Neural cell (in vitro differentiated cells): Measurements from ENCODE around the gene LNX1. TPM values are rescaled to one million over a fixed set of nuclear protein-coding genes. Genes with fewer than 3 reads are reported as not detected.

Experiments
- H2AFZ ChIP-seq: fragments of 200-600, 300-800 bp; sonication (generic), shearing (Covaris generic); 2 replicates; pipeline ENCODE4 v1.6.0; 2014; ENCODE audit warnings: low read depth, mild to moderate bottlenecking, antibody characterized with exemption, low read length, moderate library complexity
- H3F3A ChIP-seq: fragments of 200-600 bp; shearing (Covaris generic); 2 replicates; pipeline ENCODE4 v1.6.1; 2016; ENCODE audit warnings: mild to moderate bottlenecking, moderate library complexity, mixed read lengths, antibody characterized with exemption, low read length; ENCODE audit not compliant: insufficient read depth, poor library complexity, severe bottlenecking
- H3K27ac ChIP-seq: fragments of 200-600, 300-800 bp; sonication (generic), shearing (Covaris generic); 2 replicates; pipeline ENCODE4 v1.5.1; 2014; ENCODE audit warnings: mild to moderate bottlenecking, low read length, moderate library complexity
- H3K27me3 ChIP-seq: fragments of 300-800, 200-600 bp; sonication (generic), shearing (Covaris generic); 2 replicates; pipeline ENCODE4 v1.6.0; 2014; ENCODE audit warnings: mild to moderate bottlenecking, low read depth, low read length, moderate library complexity; ENCODE audit not compliant: insufficient read depth
- H3K36me3 ChIP-seq: fragments of 300-800, 200-600 bp; sonication (generic), shearing (Covaris generic); 2 replicates; pipeline ENCODE4 v1.5.1; 2014; ENCODE audit warnings: mild to moderate bottlenecking, antibody characterized with exemption, low read length, moderate library complexity; ENCODE audit not compliant: insufficient read depth
- H3K4me2 ChIP-seq: fragments of 300-800, 200-600 bp; sonication (generic), shearing (Covaris generic); 2 replicates; pipeline ENCODE4 v1.6.0; 2014; ENCODE audit warnings: mild to moderate bottlenecking, low read length
- H3K4me3 ChIP-seq: fragments of 300-800, 200-600 bp; sonication (generic), shearing (Covaris generic); 2 replicates; pipeline ENCODE4 v1.5.1; 2014; ENCODE audit warnings: mild to moderate bottlenecking, low read length, moderate library complexity
- H3K79me2 ChIP-seq: fragments of 200-600 bp; shearing (Covaris generic); replicated peaks from 2 replicates; pipeline ENCODE4 v1.6.0; 2014; ENCODE audit warnings: mild to moderate bottlenecking, low read length, moderate library complexity; ENCODE audit not compliant: insufficient read depth
- H3K9ac ChIP-seq: fragments of 300-800, 200-600 bp; sonication (generic), shearing (Covaris generic); 2 replicates; pipeline ENCODE4 v1.6.1; 2016; ENCODE audit warnings: mild to moderate bottlenecking, low read length, mixed read lengths
- H3K9me2 ChIP-seq: fragments of 200-600 bp; shearing (Covaris generic); 2 replicates; pipeline ENCODE4 v1.6.1; 2016; ENCODE audit warnings: mild to moderate bottlenecking, low read length, mixed read lengths; ENCODE audit not compliant: insufficient read depth
- H3K9me3 ChIP-seq: fragments of 200-600, 300-800 bp; sonication (generic), shearing (Covaris generic); 2 replicates; pipeline ENCODE4 v1.6.1; 2016; ENCODE audit warnings: mild to moderate bottlenecking, mixed run types, low read length, moderate library complexity, mixed read lengths
- H4K20me1 ChIP-seq: fragments of 200-600 bp; shearing (Covaris generic); 2 replicates; pipeline ENCODE4 v1.6.1; 2016; ENCODE audit warnings: mild to moderate bottlenecking, mixed run types; ENCODE audit not compliant: insufficient read depth
- CTCF ChIP-seq: fragments of 450-650 bp; IDR thresholded peaks from 2 replicates; pipeline ENCODE4 v1.5.1; 2014; ENCODE audit warnings: antibody characterized with exemption, mild to moderate bottlenecking, moderate library complexity; ENCODE audit not compliant: poor library complexity, severe bottlenecking
- EP300 ChIP-seq: fragments of 450-650 bp; conservative IDR thresholded peaks from 2 replicates; pipeline ENCODE4 v1.6.1; 2014; ENCODE audit warnings: antibody characterized with exemption, mild to moderate bottlenecking, moderate library complexity; ENCODE audit not compliant: poor library complexity, severe bottlenecking
- EZH2 ChIP-seq: fragments of 200-600, 300-800 bp; shearing (Covaris generic), sonication (generic); IDR thresholded peaks from 2 replicates; pipeline ENCODE4 v1.6.1; 2014; ENCODE audit warnings: antibody characterized with exemption, low read length, borderline replicate concordance, mild to moderate bottlenecking; ENCODE audit not compliant: insufficient read depth, poor library complexity, severe bottlenecking
- MXI1 ChIP-seq: fragments of 450-650 bp; conservative IDR thresholded peaks from 2 replicates; pipeline ENCODE4 v1.6.1; 2014; ENCODE audit warnings: antibody characterized with exemption, mild to moderate bottlenecking; ENCODE audit not compliant: poor library complexity, severe bottlenecking
- POLR2AphosphoS5 ChIP-seq: IDR thresholded peaks from 2 replicates; pipeline ENCODE4 v1.6.1; 2012
- RAD21 ChIP-seq: fragments of 450-650 bp; conservative IDR thresholded peaks from 2 replicates; pipeline ENCODE4 v1.6.1; 2014; ENCODE audit warnings: antibody characterized with exemption, mild to moderate bottlenecking, moderate library complexity
- REST ChIP-seq: IDR thresholded peaks from 2 replicates; pipeline ENCODE4 v1.6.1; 2012; ENCODE audit warnings: borderline replicate concordance
- SMC3 ChIP-seq: fragments of 450-650 bp; conservative IDR thresholded peaks from 2 replicates; pipeline ENCODE4 v1.6.1; 2014; ENCODE audit warnings: antibody characterized with exemption, mild to moderate bottlenecking, moderate library complexity; ENCODE audit not compliant: poor library complexity
- TAF1 ChIP-seq: IDR thresholded peaks from 2 replicates; pipeline ENCODE4 v1.6.1; 2012; ENCODE audit warnings: low read depth
- polyA plus RNA-seq: library from polyadenylated mRNA; depleted of rRNA; stranded (reverse); fragments of >200 nt; gene quantifications from 2 replicates; pipeline ENCODE4 v1.2.3, GENCODE V29; 2014

Gene LNX1
- polyA plus RNA-seq, 1 donor from 2014 or later, result 3.4 TPM

GRCh38 chr4:53551281-53551864 lies 39.9 kb downstream of the LNX1 start:
- H4K20me1 ChIP-seq, result no peaks in the 10 kb centered on the region
- no peaks in the 10 kb centered on the region for H3K9me3 ChIP-seq
- no peaks in the 10 kb centered on the region for H3K79me2 ChIP-seq
- H3K4me3 ChIP-seq, result no peak overlapping the region
- TF ChIP-seq REST, result no peak
- no peak for TF ChIP-seq TAF1
- TF ChIP-seq EZH2, result no peak
- no peak for TF ChIP-seq RAD21
- no peak for TF ChIP-seq POLR2AphosphoS5
- no peak for TF ChIP-seq CTCF
- TF ChIP-seq SMC3, result no peak
- no peak for TF ChIP-seq EP300
- TF ChIP-seq MXI1, result no peak
- H3K4me2 ChIP-seq, result no peak overlapping the region
- H3K27ac ChIP-seq, result no peak overlapping the region
- no peak overlapping the region for H2AFZ ChIP-seq
- H3F3A ChIP-seq, result no peaks in the 10 kb centered on the region
- no peaks in the 10 kb centered on the region for H3K27me3 ChIP-seq
- no peaks in the 10 kb centered on the region for H3K36me3 ChIP-seq
- no peaks in the 10 kb centered on the region for H3K9me2 ChIP-seq
- no peak overlapping the region for H3K9ac ChIP-seq

GRCh38 chr4:53548662-53549061 lies 42.6 kb downstream of the LNX1 start:
- H3K9ac ChIP-seq, result no peak overlapping the region
- H3K36me3 ChIP-seq, result no peaks in the 10 kb centered on the region
- no peaks in the 10 kb centered on the region for H3K9me3 ChIP-seq
- no peaks in the 10 kb centered on the region for H3K9me2 ChIP-seq
- TF ChIP-seq REST (no peak), EZH2 (no peak), POLR2AphosphoS5 (no peak), TAF1 (no peak), EP300 (no peak), MXI1 (no peak), RAD21 (no peak), SMC3 (no peak), CTCF (no peak)
- no peak overlapping the region for H2AFZ ChIP-seq
- no peak overlapping the region for H3K27ac ChIP-seq
- H3F3A ChIP-seq, result no peaks in the 10 kb centered on the region
- H3K79me2 ChIP-seq, result no peaks in the 10 kb centered on the region
- no peaks in the 10 kb centered on the region for H4K20me1 ChIP-seq
- no peak overlapping the region for H3K4me3 ChIP-seq
- no peak overlapping the region for H3K4me2 ChIP-seq
- no peaks in the 10 kb centered on the region for H3K27me3 ChIP-seq
